ENCODE results near the gene INSIG2.

GRCh38 chr2:118062048-118062447, 26.2 kb upstream of the INSIG2 start:
- no peak for TF ChIP-seq REST (IDR thresholded peaks at IDR 0.05; ENCODE audit: insufficient read depth in 1 of 2, low read depth in 2 of 2, low read length in 2 of 2)
- TF ChIP-seq POLR2AphosphoS5 (IDR thresholded peaks at IDR 0.05; ENCODE audit: low read depth, low read length), result no peak
- no peak for TF ChIP-seq TAF1 (IDR thresholded peaks at IDR 0.05; ENCODE audit: borderline replicate concordance, insufficient read depth, low read length)
- no peak for TF ChIP-seq FOXP2 (optimal IDR thresholded peaks at IDR 0.05; ENCODE audit: borderline replicate concordance, extremely low read depth, extremely low read length, insufficient read depth)
- TF ChIP-seq SIN3A (IDR thresholded peaks at IDR 0.05; ENCODE audit: borderline replicate concordance, insufficient read depth, low read length), result no peak

All from PFSK-1 (cell line).